GM19351 (cell line): ENCODE data around the gene GFOD1.
"Not testable (repeated sequence)": the region's sequence is repeated elsewhere in the genome, so short reads cannot be mapped to it uniquely, and the experiment has no call there.

ENCODE experiments used
- ATAC-seq: cut with Tn5 transposase; IDR thresholded peaks from one replicate; pipeline ENCODE4 v1.9.1; 2021; ENCODE audit warnings: mild to moderate bottlenecking, moderate library complexity; ENCODE audit not compliant: unreplicated experiment

Gene GFOD1

DNA sequence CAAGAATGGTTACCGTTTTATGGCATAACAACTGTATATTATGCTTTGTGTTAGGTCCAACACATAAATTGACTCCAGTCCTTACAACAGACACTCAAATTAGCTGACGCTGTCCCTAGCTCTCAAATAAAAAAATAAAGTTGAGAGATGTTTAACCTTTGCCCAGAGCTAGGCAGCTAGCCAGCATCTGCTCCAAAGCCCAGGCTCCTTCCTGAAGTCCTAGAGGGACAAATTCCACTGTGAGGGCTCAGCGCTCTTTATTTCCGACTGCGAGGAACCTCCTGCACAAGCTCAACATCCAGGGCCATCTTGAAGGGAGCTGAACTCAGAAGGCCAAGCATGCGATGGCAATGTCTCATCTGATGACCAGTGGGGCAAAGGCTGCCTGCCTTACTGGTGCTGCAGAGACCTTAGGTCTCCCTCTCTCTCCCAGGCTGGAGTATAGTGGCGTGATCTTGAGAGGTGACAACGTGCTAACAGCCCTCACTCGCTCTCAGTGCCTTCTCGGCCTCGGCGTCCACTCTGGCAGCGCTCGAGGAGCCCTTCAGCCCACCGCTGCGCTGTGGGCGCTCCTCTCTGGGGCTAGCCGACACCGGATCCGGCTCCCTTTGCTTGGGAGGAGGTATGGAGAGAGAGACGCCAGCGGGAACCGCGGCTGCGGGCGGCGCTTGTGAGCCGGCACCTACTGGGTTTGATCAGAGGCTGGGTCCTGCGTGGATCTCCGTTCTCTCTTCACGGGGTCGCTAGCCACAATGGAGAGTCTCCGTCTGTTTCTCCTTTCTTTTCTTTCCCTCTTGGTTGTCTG, 24.7 kb upstream of the GFOD1 start:
- ATAC-seq, result no peak

GRCh38 chr6:13511141-13511571, 23.8 kb upstream of the GFOD1 start:
- not testable (repeated sequence) for ATAC-seq

GRCh38 chr6:13510433-13510832, 23.0 kb upstream of the GFOD1 start:
- not testable (repeated sequence) for ATAC-seq

DNA sequence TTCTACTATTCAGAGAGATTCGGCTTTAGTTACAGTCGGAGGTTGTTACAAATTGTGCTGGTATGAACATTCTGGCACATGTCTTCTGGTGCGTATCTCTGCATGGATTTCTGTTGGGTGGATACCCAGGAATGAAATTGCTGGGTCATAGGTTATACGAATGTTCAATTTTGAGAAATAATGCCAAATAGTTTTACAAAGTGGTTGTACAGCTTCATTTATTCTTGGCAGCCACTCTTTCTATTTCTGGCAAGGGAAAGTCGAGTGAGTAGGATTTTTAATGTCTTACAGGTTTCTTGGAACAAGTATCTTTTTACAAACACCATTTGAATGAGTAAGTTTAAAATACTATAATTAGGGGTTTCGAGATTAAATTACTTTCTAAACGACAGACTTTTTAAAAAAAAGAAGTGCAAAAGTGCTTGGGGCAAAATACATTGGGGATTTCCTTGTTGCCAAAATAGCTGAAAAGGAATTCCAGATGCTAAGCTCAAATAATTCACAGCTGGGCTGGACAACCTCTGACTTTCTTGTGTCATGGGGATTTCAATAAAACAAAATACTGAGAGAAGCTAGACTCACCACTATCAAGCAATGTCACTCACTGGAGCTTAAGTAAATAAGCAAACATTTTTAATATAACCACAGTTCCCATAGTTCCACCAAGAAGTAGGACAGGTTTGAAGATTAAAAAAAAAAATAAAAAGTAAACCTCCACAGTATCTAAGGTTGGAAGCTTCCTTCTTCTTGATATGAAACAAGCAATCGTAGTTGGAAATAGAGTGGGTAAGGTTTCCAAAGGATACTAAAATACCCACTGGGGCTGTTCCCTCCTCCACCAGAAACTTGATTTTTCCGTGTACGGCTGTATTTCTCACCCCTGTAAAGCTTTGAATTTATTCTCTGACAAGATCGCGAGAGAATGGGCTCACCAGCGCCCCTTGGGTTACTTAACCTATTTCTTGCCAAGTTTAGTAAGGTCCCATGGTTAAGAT, 21.6 kb upstream of the GFOD1 start:
- ATAC-seq, result no peak

- no peak for ATAC-seq
These were observed 20.0 kb upstream of the GFOD1 start for GRCh38 chr6:13507306-13507860.

GRCh38 chr6:13505345-13505734, 17.9 kb upstream of the GFOD1 start:
- ATAC-seq, result no peak

- no peak for ATAC-seq
These were observed 17.4 kb upstream of the GFOD1 start for GRCh38 chr6:13504611-13505344.

- no peak for ATAC-seq
These were observed 13.5 kb upstream of the GFOD1 start for GRCh38 chr6:13500915-13501314.

DNA sequence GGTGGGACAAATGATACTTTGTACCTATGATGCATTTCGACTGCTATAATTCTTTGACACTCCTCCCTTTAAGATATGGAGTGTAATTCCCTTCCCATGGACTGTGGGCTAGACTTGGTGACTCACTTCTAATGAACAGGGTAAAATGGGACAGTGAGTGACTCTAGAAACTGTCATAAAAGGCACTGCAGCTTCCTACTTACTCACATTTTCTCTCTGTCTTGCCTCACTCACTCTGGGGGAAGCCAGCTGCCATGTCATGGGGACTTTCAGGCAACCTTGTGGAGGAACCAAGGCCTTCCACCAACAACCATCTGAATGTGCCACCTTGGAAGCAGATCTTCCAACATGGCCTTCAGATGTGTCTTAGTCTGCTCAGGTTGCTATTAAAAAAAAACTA, 12.9 kb upstream of the GFOD1 start:
- ATAC-seq, result no peak

DNA sequence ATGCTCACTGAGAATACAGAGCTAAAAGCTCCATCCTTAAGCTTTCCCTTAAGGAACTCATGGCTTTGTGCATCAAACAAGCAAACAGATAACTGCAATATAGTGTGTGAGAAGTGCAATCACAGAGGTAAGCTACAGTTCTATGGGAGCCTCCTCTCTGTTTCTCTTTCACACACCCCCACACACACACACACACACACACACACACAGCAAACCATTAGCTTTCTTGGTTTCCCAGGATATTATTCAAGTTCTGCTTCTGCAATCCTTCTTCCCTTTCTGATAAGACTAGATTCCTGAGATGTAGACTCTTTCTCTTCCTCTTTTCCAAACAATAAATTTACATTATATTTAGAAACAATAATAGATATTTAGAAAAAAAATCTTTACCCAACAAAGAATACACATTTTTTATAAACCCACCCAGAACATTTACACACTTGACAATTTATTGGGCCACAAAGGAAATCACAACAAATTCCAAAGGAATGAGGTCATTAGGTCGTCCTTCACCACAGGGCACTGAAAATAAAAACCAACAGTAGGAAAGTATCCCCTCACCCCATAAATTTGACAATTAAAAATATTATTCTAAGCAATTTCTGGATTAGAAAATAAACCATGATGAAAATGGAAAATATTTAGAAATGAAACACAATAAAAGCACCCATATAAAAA, 9.3 kb upstream of the GFOD1 start:
- ATAC-seq, result no peak

- ATAC-seq, result no peak
These were observed 8.4 kb upstream of the GFOD1 start for GRCh38 chr6:13495818-13496217.

- no peak for ATAC-seq
These were observed 7.8 kb upstream of the GFOD1 start for GRCh38 chr6:13495112-13495776.

DNA sequence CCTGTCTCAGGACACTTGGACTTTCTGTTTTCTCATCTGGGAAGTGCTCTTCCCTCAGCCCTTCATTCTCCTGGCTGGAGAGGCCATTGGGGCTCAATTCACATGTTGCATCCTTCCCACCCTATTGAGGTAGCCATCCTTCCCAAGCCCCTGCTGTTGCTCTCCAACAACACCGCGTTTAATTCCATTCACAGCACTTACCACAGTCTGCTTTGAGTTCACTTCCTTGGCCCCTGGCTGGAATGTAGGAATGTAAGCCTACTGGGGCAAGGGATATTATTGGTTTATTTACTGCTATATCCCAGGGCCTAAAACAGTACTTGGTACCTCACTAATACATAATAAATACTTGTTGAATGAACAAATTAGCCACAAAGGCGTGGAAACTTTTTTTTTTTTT, 6.7 kb upstream of the GFOD1 start:
- no peak for ATAC-seq

- no peak for ATAC-seq
These were observed 5.7 kb upstream of the GFOD1 start for GRCh38 chr6:13493147-13493546.

DNA sequence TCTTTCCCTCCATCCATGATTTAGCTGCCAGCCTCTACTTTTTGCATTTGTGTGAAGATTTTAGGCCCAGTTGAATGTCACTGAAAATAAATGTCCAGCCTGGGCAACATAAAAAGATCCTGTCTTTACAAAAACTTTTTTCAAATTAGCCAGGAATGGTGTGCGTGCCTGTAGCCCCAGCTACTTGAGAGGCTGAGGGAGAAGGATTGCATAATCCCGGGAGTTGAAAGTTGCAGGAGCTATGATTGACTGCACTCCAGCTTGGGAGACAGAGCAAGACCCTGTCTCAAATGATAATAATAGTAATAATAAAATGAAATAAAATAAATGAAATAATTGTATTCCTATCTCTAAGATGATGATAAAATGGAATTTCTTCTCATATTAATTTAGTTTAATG, 5.0 kb upstream of the GFOD1 start:
- no peak for ATAC-seq

DNA sequence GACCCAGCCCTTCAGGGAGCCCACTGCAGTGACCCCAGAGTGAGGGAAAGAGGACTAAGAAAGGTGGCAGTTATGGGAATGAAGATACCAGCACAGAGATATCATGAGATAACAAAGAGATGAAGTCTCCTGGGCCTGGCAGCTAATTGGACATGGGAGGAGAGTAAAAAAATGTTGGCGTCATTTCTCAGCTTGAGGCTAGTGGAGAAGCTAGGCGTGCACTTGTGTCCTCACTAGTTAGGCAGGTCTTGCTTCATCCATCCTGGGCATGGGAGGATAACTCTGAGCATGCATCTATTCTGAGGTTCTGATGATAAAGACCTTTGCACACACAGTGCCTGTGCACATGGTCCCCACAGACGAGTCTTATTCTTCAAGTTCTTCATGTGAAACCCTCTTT, 4.1 kb upstream of the GFOD1 start:
- ATAC-seq, result no peak

- ATAC-seq, result no peak
These were observed 3.0 kb upstream of the GFOD1 start for GRCh38 chr6:13490402-13490801.

- ATAC-seq, result no peak
These were observed 1.5 kb upstream of the GFOD1 start for GRCh38 chr6:13488896-13489237.

- ATAC-seq, result no peak
These were observed 855 bp upstream of the GFOD1 start for GRCh38 chr6:13488015-13488895.
